ENCODE data around the gene SLC17A1.

Gene SLC17A1

DNA sequence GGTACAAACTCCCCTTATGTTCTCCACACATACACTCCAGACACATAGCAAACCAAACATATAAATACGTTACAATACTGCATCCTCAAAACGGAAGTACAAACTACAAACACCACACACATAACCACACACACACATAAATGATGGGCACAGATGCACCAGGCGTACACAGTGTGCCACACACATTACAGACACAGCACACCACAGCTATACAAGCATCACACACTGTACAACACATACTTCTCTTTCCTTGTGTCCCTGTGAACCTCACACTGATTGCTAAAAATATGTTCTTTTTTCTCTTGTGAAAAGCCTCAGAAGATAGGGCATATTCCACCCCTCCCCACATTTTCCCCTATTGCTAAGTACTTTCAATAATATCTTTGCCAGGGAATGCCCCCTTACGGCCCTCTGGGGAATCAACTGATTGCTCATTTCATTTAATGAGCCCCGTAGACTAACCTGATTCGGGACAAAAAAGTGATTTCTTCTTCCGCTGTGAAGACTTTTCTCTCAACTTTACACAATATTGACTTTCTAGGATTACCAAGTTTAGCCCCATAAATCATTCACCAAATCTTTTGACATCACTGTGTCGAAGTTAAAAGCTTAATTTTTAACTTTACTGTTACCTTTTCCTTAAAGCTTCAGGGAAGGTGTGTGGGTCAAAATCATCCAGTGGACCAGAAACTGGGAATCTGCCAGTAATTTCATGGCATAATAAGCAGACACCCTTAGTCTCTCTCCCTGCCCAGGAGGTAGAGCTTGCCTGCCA lies at the start of gene SLC17A1:
TSS of gene SLC17A1 (minus strand) at position 521 of the 775 bp plus-strand sequence. CDS start 1,495 bp downstream, outside the sequence.
- DNase-seq (ENCODE audit: low read depth), result no peak

DNA sequence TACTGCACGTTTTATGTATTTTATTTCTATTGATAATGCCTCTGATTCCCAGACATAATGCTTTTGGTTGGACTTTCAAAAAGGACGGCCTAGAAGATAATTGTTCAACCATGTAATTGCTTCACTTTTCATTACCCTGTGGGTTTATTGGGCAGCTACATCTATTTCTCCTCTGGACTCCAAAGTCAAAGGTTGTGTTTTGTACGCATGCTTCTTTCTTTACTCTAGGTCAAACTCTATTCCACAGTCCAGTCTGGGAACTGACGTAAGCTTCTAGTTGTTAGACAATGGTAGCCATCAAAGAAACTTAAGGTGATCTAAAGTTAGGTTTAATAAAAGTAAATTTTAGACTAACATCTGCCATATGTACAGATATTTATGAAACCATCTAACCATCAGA lies 48.7 kb upstream of the SLC17A1 start:
- no peak for DNase-seq (ENCODE audit: low read depth)

- DNase-seq (ENCODE audit: low read depth), result no peak
Measured at GRCh38 chr6:25878721-25879322, 47.0 kb upstream of the SLC17A1 start.

DNA sequence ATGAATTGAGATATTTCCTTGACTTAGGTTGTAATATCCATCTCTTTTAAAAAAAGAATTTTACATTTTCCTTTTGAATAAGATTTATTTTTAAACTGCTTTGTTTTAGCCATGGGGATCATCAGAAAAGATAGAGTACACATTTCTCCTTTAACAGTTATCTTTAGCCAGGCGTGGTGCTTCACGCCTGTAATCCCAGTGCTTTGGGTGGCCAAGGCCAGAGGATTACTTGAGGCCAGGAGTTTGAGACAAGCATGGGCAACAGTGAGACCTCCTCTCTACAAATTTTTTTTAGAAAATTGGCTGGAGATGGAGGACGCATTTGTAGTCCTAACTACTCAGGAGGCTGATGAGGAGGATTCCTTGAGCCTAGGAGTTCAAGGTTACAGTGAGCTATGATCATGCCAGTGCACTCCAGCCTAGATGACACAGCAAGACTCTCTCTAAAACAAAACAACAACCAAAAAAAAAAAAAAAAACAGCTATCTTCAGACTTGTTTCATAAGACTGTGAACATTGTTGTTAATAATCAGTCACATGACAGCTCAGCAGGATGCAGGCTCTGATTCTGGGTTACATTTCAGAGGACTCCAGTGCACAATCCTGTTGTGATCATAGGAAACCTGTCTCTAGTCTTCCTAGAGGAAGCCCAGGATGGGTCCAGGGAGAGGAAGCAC lies 44.2 kb upstream of the SLC17A1 start:
- no peak for DNase-seq (ENCODE audit: low read depth)

DNA sequence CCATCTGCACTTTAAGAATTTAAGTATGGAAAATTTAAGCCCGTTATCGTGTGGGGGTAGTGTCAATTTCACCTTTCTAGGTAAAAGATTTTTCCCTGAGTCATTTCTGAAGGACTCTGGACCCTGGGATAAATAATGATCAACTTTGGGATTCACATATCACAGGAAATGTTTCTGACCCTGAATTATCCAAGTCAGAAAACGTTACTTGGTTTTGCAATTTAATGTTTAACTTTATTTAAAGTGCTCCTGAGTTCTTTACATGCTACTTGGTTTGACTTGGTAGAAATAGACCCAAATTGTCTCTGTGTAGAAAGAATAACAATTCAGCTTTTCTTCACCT lies 43.7 kb upstream of the SLC17A1 start:
- no peak for DNase-seq (ENCODE audit: low read depth)

DNA sequence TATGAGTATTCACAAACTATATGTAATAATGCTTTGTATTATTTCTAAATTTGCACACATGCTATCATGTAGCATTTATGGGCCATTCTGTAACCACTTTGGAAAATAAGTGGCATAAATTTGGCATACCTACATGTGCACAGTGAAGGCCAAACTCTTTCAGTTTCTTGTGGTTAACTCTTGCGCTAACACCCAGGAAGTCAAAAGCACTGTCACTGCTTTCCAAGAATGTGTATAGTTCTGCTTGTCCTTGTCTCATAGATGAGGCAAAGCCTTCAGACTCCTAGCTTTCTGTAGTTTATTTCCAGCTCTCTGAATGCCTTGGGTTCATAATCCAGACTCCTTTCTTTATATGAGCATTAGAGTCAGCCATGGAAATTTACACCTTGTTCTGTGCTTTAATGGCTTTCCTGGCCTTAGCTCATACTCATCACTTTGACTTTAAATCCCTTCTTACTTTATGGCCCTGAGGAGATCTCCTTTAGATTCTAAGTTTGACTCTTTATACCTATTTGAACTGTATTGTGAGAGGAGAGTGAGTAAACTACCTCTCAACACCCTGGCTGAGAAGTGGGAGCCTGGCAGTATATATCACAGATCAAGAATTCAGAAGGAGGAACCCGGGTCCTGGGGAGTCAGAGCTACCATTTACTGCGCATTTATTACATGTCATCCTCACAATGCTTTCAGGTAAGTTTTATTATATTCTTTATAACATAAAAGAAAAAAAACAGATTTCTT lies 43.1 kb upstream of the SLC17A1 start:
- no peak for DNase-seq (ENCODE audit: low read depth)

DNA sequence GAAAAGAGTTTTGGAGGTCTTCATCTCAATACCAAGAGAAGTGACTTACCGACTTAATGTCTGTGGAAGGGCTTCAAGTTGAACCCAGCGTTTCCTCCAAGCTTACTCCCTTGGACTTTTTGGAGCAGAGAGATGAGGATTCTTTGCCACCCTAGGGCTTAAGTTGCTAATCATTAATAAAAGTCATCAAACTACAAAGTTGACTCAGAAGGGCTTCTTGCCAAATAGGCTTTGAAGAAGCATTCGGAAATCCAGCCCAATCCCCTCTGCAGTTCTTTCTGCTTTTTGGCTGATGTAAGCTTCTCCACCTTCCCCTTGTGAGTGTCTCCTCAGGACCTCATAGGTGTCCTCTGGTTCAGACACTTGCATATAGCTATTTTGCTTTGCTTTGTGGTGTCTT lies 42.3 kb upstream of the SLC17A1 start, which contains the start of gene SLC17A3:
TSS of gene SLC17A3 (minus strand) at position 126 of the 400 bp plus-strand sequence. CDS start 5,856 bp downstream, outside the sequence.
- DNase-seq (ENCODE audit: low read depth), result no peak

GRCh38 chr6:25872814-25873213 lies 41.0 kb upstream of the SLC17A1 start:
- no peak for DNase-seq (ENCODE audit: low read depth)

DNA sequence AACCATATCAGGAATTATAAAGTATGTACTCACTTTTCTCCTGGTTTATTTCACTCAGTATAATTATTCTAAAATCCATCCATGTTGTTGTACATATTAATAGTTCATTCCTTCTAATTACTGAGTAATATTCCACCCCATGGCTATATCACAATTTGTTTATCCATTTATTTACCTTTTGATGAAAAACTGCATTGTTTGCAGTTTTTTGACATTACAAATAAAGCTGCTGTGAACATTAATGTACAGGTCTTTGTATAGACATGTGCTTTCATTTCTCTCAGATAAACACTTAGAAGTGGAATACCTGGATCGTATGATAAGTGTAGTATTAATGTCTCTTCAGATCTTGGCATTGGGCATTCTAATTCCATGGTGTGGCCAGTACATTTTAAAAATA lies 38.0 kb upstream of the SLC17A1 start:
- no peak for DNase-seq (ENCODE audit: low read depth)

- DNase-seq (ENCODE audit: low read depth), result no peak
Measured at GRCh38 chr6:25868436-25869183, 36.8 kb upstream of the SLC17A1 start.

DNA sequence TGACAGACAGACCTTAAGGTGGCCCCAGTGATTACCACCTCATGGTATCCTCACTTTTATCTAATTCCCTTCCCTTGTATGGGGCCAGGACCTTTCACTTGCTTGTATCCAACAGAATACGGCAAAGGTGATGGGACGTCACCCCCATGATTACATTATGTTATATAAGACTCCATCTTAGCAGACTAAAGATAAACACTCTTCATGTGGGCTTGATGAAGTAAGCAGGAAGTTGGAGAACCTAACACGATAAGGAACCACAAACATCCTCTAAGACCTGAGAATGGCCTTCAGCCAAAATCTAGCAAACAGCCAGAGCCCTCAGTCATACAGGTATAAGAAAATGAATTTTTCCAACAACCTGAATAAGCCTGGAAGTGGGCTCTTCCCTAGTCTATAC lies 34.2 kb upstream of the SLC17A1 start:
- DNase-seq (ENCODE audit: low read depth), result no peak

DNA sequence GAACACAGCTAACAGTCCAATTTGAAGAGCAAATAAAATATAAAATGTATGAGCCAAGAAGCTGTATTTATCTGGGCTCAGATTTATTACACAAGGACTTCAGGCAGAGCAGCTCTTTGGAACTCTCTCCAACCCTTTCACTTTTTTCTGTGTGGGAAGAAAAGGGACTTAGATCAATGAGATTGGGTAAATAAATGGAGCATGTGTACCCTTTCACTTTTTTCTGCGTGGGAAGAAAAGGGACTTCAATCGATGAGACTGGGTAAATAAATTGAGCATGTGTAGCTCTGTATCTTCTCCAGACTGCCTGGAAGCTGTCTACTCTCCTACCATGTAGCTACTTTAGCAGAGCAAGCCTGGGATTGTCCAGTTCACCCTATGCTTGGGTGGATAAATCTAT lies 31.5 kb upstream of the SLC17A1 start:
- DNase-seq (ENCODE audit: low read depth), result no peak

GRCh38 chr6:25862199-25862598 lies 30.3 kb upstream of the SLC17A1 start:
- no peak for DNase-seq (ENCODE audit: low read depth)

GRCh38 chr6:25852756-25853155 lies 20.9 kb upstream of the SLC17A1 start:
- no peak for DNase-seq (ENCODE audit: low read depth)

DNA sequence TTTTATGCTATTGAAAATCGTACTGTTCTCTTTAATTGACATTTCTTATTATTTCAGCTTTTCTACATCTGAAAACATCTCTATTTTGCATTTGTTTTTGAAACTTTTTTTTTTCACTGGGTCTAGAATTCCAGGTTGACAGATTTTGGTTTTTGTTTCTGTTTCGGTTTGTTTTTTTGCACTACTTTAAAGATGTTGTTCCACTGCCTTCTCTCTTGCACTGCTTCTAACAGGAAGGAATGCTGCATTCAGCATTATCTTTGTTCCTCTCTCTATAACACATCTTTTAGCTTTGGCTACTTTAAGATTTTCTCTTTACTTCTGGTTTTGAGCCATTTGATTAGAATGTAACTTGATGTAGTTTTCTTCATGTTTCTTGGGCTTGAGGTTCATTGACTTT lies 20.1 kb upstream of the SLC17A1 start:
- no peak for DNase-seq (ENCODE audit: low read depth)

DNA sequence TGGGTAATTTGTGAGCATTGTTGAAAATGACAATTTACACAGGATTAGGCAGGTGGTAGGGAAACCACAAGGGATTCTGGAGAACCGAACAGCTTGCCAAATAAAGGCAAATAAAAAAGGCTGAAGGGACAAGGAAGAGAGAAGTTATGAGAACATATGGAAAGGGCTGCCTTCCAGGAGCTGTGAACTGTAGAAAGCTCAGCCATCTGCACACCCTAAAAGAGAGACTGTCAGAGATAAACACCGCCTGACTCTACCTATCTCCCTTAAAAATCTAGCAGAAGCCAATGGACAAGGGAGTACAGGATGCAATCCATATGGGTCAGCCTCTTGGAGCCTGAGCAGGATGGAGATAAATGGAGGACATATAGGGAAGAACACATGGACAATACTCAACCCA lies 12.7 kb upstream of the SLC17A1 start:
- DNase-seq (ENCODE audit: low read depth), result no peak

- no peak for DNase-seq (ENCODE audit: low read depth)
Measured at GRCh38 chr6:25842526-25842925, 10.7 kb upstream of the SLC17A1 start.

DNA sequence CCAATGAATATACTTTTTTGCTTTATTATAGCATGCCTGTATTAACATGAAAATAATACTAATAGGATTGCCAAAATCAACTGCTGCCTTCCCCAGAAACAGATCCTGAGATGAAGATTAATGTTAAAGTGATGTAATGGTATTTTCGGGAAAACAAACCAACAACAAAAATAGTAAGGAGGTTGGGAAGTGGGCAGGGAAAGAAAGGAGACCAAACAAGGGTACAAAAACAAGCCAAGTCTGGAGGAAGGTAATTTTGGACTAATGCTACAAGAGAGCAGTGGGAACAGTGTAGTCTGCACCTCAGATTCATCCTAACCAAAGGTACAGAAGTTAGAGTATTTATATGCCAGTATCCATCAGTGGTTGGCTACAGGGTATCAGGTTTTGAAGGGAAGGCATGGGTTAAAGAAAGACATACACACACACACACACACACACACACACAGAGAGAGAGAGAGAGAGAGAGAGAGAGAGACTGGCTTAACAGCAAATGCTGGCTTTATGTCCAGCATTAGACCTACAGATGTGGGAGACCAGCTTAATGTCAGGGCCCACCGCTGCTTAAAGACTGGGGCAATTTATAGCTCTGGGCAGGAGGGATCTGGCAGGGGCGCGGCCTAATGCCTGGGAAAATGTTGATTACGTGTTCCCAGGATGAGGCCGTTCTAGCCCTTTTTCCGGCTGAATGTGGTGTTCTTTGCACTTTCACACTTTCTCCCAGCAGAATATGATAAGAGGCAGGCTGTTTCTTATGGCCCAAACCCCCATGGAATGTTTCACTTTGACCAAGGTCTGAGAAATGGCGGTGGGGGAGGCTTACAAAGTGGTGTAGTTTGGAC lies 3.8 kb upstream of the SLC17A1 start:
- DNase-seq (ENCODE audit: low read depth), result no peak

GRCh38 chr6:25834950-25835349 lies 3.1 kb upstream of the SLC17A1 start:
- no peak for DNase-seq (ENCODE audit: low read depth)

DNA sequence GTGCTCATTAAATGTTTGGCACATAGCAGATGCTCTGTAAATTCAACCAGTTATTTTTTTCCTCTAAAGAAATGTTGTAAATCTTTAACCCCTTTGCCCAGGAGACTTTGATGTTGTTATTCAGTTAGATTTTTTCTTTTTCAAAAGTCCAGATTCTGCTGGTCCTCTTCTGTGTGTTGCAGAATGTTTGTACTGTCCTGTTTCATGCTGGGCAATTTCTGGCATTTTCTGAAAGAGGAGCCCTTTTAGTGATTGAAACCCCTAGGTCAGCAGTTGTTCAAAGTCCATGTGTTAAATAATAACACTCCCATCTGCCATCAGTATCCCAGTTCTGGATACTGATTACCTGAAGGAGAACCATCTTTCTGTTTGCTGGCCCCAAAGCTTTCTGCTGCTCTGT lies 1.3 kb upstream of the SLC17A1 start:
- no peak for DNase-seq (ENCODE audit: low read depth)

DNA sequence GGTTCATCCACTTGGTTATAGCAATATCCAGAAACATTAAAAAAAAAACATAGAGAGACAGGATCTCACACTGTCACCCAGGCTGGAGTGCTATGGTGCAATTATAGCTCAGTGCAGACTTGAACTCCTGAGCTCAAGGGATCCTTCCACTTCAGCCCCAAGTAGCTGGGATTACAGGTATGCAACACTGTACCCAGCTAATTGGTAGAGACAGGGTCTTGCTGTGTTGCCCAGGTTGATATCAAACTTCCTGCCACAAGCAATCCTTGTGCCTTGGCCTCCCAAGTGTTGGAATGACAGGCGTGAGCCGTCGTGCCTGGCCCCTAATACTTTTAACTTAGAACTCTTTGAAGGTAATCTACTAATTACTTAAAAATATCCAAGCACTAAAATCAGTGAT lies 818 bp upstream of the SLC17A1 start:
- DNase-seq (ENCODE audit: low read depth), result no peak
